ENCODE measurements around the gene PXDC1.
"Not testable (repeated sequence)": the region's sequence is repeated elsewhere in the genome, so short reads cannot be mapped to it uniquely, and the experiment has no call there.

The PXDC1 gene

DNA sequence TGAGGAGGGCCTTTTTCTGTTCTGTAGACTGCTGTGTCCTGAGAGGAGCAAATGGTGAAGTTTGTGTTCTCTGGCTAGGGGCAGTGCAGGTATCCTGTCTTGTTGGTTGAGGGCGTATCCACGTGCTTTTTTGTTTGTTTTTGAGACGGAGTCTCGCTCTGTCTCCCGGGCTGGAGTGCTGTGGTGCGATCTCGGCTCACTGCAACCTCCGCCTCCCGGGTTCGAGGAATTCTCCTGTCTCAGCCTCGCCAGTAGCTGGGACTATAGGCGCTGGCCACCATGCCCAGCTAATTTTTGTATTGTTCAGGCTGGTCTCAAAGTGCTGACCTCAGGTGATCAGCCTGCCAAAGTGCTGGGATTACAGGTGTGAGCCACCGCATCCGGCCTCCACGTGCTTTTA, 10.8 kb upstream of the PXDC1 start:
- no peak for DNase-seq

DNA sequence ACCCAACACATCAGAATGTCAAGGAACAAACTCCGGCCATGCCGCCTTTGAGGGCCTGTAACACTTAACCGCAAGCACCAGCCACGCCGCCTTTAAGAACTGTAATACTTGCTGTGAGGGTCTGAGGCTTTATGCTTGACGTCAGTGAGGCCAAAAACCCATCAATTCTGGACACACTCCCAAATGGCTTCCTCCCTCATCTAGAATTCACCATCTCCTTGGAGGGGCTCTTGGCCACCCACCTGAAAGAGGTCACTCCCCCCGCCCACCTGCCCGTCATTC, 10.4 kb upstream of the PXDC1 start:
- DNase-seq, result no peak

DNA sequence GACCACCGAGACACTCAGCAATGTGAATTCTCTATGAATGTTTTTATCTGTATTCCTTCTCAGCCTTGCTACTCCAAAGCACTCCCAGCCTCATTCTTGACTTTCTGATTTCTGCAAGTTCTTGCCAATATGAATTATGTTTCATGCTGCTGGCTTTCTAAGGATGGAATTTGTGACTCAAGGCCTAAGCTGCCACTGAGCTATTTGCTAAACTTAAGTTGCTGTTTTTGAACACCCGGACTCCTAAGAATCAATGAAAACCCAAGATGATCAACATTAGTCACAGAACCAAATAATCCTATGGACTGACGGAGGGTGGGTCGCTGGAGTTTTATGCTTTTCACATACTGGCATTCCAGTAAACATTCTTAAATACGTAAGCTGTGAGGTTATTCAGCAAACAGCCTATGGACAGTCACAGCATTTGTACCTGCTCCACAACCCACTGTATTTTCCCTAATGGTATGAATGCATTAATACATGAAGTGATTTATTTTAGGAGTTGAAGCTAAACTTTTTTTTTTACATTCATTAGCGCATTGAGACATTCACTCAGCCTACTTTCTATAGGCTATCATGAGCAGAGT, 8.2 kb upstream of the PXDC1 start:
- DNase-seq, result no peak

DNA sequence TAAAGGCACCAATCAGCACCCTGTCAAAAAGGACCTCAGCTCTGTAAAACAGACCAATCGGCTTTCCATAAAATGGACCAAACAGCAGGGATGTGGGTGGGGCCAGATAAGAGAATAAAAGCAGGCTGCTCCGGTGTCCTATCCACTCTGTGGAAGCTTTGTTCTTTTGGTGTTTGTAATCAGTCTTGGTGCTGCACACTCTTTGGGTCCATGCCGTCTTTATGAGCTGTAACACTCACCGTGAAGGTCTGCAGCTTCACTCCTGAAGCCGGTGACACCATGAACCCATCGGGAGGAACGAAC, 7.3 kb upstream of the PXDC1 start:
- no peak for DNase-seq

DNA sequence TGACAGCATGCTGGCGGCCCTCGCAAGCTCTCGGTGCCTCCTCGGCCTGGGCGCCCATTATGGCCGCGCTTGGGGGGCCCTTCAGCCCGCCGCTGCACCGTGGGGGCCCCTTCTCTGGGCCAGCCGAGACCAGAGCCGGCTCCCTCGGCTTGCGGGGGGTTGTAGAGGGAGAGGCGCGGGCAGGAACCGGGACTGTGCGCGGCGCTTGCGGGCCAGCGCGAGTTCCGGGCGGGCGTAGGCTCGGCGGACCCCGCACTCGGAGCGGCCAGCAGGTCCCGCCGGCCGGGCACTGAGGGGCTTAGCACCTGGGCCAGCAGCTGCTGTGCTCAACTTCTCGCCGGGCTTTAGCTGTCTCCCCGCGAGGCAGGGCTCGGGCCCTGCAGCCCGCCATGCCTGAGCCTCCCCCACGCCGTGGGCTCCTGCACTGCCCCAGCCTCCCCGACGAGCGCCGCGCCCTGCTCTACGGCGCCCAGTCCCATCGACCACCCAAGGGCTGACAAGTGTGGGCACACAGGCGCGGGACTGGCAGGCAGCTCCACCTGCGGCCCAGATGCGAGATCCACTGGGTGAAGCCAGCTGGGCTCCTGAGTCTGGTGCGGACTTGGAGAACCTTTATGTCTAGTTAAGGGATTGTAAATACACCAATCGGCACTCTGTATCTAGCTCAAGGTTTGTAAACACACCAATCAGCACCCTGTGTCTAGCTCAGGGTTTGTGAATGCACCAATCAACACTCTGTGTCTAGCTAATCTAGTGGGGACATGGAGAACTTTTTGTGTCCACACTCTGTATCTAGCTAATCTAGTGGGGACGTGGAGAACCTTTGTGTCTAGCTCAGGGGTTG, 6.7 kb upstream of the PXDC1 start:
- not testable (repeated sequence) for DNase-seq

DNA sequence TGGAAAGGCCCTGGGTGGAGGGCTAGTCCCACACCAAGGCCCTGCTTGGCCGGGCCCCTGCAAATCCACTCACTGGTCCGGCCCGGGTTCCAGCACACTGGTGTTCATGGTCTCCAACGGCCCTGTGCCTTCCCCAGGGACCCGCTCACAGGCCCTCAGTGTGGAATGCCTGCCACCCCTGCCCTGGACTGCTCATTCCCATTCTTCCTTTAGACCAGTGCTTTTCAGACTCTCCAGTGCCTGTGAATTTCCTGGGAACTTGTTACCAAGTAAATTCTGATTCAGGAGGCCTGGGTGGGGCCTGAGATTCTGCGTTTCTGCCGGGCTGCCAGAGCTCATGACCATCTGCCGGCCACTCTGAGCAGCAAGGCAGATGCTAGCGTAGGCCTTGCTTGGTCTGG, 5.7 kb upstream of the PXDC1 start:
- no peak for DNase-seq

DNA sequence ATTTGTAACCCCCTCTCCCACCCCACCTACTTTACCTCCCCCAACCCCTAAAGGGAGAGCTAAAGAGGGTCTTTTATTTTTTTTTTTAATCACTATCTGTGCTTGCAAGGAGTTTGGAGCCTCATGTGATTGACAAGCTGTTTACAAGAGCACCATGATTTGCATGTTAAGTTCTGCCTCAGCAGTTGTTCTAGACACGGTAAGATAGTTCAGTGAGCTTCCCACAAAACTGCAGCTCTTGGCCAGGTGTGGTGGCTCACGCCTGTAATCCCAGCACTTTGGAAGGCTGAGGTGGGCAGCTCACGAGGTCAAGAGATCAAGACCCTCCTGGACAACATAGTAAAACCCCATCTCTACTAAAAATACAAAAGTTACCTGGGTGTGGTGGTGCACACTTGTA, 5.0 kb upstream of the PXDC1 start:
- DNase-seq, result no peak

DNA sequence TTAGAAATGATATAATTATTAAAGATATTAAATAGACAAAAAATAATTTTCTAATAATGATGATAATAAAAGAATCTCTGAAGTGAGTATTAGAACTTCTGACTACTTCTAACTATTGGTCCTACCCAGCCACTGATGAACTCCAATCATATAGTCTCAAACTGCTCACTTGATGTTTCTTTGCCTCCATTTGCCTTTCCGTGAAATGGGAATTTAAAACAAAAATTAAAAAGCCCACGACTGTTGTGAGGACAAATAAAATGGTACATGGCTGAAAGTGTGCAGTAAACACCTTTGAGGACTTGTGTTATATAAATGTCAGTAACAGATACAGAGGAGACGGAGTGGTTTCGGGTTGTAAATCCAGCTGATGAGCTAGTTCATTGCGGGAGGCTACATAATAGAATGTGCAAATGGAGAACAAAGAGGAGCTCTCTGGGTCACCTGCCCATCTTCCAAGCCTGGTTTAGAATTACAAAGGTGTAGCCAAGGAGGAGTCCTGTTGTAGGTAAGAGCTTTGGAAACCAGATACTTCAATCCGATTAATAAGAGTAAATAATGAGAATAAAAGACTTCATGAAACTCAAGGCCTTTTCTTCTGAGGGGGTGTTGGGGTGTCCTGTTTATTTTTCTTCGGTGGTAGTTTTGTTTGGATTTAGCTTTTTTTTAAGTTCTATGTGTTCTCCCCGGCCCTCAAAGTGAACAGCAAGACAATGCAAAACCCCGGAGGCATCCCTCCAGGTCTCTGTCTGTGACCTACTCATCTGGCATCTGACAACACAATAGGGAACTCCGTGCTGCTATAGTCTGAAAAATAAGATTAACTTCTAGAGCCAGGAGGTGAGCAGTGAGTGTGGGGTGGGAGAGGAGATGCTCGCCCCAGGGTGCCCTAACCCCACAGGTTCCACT, 4.4 kb upstream of the PXDC1 start:
- no peak for DNase-seq

DNA sequence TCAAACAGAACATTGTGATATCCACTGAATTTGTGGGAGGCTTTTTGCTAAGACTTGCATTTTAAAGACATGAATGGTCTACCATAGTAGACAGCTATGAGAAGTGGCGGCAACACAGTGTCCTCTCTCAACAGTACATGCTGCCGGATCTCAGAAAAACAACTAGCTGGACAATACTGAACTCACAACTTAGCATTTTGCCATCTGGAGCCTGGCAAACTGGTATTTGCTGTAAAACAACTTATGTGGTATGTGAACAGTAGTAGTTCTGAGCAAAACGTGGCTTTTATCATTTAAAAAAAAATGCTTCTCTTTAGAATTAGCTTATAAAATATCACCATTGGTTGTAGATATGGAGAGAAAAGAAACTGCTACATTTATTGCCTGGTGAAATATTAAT, 3.3 kb upstream of the PXDC1 start:
- no peak for DNase-seq

DNA sequence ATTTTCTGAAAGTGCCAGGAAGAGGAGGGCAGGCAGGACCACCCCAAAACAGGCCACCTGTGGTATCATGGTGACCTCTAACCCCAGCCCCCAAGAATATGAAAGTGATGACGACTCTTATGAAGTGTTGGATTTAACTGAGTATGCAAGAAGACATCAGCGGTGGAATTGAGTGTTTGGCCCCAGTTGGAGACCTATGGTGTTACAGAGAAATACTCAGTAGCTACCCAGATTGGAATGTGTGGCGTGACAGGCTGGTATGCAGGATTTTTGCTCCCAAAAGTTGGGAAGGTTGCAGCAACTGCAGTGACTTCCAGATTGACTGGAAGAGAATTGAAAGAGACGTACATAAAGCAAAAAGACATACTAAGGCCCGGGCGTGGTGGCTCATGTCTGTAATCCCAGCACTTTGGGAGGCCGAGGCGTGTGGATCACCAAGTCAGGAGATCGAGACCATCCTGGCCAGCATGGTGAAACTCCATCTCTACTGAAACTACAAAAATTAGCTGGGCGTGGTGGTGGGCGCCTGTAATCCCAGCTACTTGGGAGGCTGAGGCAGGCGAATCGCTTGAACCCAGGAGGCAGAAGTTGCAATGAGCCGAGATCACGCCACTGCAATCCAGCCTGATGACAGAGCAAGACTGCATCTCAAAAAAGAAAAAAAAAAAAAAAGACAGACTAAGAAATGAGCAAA, 2.7 kb upstream of the PXDC1 start:
- DNase-seq, result not testable (repeated sequence)

DNA sequence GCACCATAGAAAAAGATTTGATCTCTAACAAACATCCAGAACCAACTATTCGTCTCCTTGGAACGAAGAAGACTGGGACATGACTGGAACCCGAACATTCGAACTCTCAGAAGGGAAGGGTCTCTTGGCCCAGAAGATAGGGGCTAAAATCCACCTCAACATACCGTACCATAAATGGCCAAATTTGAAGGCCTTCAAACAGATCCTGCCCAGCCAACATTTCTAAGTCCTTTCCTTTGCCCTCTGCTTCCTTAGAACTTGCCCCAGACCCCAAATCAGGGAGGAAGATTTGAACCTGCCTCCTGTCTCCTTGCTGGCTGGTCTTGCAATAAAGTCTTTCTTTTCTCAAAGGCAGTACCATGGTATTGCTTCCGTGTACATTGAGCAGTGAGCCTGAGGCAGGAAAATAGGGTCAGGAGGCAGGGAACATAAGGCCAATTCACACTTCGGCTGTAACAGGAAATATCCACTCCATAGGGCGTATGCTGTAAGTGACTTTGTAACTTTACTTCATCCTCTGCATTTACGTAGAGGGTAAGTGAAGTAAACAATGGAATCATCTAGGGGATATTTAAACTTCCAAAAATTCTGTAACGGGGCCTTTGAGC, 1.8 kb upstream of the PXDC1 start:
- DNase-seq, result no peak

DNA sequence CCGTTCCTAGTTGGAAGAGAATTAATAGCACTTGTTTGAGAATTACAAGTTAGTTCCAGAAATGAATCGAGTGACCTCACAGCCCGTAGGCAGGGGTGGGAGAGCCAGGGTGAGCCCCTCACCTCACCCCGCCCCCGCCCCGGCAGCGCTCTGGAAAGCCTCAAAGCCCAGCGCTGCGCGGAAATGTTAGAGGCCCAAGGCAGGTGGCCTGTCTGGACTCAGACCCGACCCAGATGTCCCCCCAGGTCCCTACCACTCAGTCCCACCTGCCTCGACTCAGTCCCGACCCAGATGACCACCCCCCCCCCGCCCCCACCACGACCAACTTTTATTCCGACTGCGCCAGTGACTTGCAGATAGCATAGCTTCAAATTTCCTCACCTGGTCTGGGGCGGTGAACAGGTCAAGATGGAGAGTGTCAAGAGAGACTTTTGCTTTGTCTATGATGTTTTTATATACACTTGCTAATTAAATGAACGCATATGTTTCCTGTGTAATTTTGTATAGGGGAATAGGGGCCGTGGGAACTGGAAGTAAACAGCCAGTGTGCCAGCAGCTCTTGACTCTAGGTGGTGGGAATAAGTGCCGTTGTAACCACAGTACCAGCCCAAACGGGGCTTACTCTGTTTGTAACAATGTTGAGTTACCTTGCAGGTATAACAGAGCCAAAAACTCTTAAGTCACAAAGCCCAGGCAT, 1.2 kb upstream of the PXDC1 start:
- DNase-seq, result no peak

DNA sequence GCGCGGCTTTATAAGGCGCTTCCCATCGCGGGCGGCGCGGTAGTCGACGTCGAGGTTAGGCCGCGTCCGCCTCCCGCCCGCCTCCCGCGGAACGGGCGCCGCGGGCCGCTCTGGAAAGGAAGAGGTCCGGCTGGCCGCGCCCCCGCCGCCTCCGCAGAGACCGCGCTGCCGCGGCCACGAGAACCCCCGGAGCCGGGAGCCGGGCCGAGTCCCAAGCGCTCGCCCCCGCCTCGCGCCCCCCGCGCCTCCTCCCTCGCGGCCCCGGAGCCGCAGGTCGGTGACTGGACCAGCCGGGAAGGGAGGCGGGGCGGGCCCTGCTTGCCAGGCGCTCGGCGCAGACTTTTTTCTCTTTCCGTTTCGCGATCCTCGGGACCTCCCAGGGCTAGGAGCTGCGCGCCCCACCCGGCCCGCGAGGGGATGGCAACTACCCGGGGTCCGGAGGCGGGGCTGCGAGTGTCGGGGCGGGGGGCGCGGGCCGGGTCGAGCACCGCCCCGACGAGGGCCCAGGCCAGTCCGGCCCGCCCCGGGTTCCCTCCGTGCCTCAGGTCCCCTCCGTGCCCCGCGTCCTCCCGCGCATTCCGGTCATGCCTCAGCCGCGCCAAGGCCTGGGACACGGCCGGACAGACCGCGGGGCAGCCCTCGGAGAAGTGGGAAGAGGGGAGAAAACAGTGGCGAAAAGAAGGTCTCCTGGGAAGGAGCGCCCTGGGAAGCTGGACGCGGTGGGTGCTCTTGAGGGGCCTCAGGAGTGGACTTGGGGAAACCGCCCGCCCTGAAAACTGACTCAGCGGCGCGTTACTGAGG, 417 bp upstream of the PXDC1 start:
- peak; percentile 76 for DNase-seq

DNA sequence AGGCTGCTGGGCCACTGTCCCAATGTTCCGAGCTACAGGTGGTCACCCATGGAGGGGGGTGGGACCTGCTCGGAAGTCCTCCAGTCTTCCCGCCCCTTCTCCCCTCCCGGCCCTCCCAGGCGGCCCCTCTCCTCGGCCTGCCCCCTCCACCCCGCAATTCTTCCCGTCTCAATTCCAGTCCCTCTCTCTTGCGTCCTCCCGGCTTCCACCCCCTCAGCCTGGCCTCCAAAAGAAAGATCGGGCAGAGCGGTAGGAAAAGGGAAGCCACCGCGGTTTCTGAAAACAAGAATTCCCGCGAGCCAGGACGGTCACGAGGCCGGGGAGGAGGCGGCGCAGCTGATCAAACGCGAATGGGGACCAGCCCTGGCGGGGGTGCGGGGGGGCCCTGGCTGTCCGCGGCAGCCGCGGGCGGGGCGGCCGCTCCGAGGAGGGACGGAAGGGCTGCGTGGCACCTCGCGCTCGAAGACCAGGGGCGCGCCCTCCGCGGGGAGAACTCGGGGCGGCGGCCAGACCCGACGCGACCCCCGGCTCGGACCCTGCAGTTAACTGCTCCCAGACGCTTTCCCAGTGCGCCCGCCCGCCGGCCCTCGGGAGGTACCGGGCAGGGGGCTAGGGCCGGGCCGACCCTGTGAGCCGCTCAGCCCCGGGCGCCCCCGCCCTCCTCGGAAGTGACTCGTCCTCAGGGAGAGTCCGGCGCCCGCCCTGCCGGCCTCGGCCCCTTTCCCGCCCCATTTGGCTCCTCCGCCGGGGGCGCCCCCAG, 1.0 kb downstream of the PXDC1 start:
- peak; percentile 21 for DNase-seq

DNA sequence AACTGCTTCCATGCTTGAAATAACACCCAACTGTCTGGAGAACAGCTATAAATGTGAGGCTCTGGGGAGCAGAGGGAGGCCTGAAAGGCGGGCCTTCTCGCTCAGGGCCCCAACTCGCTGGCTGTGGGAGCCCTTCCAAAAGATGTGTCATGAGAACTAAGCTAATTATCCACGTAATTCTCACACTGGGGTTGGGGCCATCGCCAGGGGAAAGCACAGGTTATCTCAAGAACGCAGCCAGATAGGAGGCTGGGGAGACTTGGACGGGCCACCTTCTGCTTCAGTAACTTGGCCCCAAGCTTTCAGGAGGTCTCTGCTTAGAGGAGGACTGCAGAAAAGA, 1.6 kb downstream of the PXDC1 start:
- peak; percentile 31 for DNase-seq

DNA sequence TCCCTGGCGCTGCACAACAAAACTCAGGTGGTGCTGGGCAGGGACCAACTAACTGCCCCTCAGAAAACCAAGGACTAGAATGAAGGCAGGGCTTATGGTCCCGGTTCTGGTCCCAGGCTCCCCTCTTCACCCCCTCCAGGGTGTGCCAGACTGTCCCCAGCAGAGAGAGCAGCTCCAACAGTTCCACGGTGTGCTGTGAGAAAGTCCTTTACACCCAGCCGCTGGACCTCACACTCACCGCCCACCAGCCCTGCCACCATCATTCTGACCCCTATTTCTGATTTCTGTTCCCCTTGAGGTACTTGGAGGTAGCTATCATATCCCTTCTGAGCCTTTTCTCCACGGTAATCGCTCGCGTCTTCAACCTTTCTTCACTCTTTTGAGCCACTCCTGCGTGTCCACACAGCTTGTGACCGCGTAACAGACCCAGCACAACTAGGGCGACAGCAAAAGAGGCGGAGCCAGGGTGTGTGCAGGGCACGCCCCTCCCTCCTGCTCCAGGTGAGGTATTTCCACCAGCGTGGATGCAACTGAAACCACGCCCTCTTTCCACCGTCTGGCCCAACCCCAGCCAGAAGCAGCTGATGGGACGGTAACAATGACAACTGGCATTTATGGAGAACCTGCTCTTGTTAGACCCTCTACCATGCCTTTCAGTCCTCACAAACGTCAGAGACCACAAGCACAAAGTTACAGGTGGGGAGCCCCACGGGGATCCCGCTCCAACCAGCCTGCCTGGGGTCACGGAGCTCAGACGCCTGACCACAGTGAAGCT, 2.3 kb downstream of the PXDC1 start:
- DNase-seq, result no peak

DNA sequence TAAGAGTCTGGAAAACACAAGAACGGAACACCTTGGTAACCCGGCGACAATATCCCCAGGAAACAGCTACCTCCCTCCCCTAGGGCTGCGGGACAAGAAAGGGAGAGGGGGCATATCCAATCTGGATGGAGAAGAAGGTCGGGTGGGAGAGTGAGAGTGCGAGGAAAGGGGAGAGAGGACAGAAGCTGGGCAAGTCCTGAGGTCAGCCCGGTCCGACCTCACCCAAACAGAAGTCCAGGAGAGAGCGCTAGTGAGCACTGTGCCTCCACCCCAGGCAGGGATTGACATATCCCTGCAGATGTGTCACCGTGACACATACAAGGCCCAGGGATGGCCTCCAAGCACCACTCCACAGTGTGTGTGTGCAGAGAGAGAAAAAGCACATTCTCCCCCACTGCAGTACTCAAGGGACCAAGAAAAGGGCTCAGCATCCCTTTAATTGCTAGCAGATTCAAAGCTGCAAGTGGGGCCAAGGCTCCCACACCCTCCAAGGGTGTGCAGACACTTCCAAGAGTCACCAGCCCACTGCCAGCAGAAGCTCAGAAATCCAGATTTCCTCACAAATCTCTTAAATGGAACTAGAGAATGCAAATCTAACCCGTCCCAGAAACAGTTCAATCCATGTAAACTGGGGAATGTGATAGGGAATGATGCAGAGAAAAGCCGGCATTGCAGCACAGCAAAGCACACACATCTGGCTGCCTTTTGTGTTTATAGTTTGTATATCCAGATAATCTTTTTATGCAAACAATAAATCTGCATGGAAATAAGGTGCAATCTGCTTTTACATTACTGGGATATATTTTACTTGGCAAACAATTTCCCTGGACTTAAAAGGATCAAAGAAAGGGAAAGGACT, 3.1 kb downstream of the PXDC1 start:
- peak; percentile 73 for DNase-seq

DNA sequence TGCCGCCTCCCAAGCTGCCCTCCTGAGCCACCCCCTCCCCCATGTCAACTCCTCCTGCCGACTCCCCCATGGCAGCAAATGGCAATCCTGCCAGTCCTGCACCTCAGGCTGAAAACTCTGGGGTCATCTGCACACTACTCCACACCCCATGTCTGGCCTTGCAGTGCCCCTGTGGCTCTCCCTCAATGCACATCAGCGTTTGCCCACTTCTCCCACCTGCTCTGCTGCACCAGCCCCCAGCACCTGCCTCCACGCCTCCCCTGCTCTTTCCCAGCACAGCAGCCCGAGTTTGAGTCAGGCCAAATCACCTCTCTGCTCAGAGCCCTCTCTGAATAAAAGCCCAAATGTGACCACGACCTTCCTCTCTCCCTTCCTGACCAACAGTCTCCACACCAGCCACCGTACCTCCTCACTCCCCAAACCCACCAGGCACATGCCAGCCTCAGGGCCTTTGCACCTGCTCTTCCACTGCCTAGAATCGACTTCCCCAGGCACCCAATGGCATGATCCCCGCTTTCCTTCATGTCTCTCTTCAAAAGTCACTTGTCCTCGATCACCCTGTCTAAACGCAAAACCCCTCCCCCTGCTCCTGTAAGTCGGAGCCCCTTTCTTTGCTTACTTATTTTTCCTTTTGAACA, 4.3 kb downstream of the PXDC1 start:
- DNase-seq, result no peak

DNA sequence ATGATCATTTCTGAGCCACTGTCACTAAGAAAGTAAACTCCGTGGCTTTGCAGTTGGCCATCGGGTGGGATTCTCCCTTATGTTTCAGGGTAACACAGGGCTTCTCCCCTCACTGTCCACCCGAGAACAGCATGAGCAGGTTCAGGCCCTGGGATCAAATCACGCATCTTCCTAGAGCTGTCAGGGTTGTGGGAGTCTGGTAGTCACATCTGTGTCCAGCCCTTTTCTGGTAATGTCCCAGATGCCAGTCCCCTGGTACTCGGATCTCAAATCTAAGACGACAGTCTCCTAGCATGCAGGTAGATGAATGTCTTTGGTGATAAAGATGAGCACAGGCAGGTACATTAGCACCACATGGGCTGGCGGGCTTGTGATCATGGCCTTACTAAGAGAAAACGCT, 4.8 kb downstream of the PXDC1 start:
- DNase-seq, result no peak
